Stimulated activated CD4-positive, alpha-beta T cell treated with anti-CD3 and anti-CD28 coated beads, TNF-alpha, amount 100 ng/mL, for 4 hours (primary cell): ENCODE data around the gene SNAI1.
"Not testable (repeated sequence)": the region's sequence is repeated elsewhere in the genome, so short reads cannot be mapped to it uniquely, and the experiment has no call there.

Source experiments
- DNase-seq, 3 experiments: peaks; one replicate each; pipeline ENCODE4 v3.0.0-alpha.2; 2020; ENCODE audit warnings: low read depth in 3 of 3

The SNAI1 gene

DNA sequence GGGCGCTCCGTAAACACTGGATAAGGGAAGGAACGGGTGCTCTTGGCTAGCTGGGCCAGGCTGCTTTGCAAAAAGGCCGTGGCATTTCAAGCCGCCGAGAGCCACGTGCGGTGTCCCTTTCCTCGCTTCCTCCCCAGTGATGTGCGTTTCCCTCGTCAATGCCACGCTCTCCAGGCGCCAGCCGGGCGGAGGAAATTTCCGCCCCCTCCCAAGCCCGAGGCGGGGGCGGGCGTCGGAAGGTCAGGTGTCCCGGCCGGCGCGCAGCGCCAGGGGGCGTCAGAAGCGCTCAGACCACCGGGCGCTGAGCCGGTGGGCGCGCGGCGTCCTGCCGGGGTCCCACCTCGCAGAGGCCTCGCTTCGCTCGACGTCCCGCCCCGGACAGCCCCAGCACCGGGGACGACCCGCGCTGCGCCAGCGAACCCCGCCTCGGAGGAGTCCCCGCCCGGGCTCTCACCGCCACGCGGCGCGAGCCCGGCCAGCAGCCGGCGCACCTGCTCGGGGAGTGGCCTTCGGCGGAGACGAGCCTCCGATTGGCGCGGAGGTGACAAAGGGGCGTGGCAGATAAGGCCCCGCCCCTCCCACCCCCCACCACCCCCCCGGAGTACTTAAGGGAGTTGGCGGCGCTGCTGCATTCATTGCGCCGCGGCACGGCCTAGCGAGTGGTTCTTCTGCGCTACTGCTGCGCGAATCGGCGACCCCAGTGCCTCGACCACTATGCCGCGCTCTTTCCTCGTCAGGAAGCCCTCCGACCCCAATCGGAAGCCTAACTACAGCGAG lies at the start of gene SNAI1:
TSS of gene SNAI1 (plus strand) at position 635 of the 777 bp plus-strand sequence. CDS start at position 715, 80 bp downstream.
- peak; percentile 61 to 77 (median 77) for DNase-seq

DNA sequence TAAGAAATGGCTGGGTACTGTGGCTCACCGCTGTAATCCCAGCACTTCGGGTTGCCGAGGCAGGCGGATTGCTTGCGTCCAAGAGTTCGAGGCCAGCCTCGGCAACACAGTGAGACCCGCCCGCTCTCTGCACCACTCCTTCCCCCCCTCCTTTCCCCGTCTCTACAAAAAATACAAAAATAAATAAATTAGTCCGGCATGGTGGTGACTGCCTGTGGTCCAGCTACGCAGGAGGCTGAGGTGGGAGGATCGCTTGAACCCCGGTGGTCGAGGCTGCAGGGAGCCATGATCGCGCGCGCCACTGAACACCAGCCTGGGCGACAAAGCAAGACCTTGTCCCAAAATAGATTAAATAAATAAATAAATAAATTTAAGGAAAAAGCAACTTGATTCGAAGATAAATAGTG lies 47.0 kb upstream of the SNAI1 start:
- DNase-seq: no peak

DNA sequence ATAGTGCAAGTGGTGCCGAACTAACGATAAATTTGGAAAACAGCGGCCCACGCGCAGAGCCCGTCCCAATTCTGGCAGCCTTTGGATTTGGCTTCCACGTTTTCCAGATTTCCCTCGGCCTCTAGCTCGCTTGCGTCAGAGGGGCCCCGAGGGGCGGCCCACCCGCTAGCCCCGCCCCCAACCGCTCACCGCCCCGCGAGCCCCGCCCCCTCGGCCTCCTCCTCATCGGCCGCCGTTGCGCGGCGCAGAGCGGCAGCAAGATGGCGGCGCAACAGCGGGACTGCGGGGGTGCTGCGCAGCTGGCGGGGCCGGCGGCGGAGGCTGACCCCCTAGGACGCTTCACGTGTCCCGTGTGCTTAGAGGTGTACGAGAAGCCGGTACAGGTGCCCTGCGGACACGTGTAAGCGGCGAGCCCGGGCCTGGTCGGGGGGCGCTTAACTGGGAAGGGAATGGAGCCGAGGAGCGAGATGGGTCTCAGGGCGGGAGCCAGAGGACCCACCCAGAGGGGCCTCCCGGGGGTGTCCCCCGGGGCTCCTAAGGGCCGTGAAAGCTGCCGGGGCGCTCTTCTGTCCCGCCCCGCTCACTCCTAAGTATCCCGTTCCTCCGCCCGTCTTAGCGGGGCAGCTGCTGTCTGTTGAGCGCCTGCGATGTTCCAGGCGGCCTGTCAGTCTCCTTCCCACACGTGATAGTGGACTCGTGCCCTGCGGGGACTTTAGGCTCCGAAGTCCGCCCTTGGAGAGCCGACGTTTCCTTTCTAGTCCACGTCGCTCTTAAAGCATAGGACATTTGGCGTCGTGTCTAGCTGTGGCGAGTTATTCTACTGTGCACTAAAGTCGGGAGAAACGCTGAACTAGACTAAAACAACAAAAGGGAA lies 46.4 kb upstream of the SNAI1 start, which contains the start of gene RNF114:
TSS of gene RNF114 (plus strand) at position 245 of the 874 bp plus-strand sequence. CDS start at position 261, 16 bp downstream.
- DNase-seq: peak; percentile 86 to 90 (median 86)

DNA sequence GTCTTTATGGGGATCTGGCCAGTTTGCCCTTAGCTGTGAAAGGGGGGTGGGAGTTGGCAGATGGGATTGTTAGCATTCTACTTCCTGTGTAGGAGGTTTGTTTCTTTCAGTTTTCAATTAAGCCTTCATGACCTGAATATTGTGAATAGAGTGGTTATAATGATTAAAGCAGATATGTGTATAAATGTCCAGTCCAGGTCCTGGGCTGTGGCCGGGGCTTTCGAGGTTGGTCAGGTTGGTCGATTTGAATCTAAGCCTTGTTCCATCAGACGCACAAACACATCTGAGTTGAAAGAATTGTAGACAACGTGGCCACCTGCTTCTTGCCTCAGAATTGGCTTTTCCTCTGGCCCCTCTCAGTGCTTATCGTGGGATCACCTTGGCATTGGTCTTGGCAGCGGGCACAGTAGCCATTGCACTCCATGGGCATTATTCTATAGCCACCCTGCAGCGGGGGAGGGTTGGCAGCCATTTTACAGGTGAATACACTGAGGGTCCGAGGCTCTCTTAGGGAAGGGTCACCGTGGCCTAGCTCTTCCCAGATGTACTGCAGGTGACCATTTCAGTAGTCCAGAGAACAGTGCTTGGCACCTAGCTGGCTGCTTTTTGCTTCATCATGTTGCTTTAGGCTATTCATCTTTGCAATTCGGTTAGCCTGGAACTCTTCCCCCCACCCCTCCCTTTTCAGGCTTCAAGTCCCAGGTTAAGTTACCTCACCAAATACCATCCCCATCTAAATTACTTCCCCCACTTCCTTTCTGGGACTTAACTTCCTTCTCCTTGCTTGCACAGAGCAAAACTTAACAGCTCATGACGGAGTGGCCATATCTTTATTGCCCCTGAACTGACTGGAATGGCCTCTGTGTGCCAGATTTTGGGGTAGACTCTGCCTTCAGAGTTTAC lies 45.5 kb upstream of the SNAI1 start:
- no peak for DNase-seq

DNA sequence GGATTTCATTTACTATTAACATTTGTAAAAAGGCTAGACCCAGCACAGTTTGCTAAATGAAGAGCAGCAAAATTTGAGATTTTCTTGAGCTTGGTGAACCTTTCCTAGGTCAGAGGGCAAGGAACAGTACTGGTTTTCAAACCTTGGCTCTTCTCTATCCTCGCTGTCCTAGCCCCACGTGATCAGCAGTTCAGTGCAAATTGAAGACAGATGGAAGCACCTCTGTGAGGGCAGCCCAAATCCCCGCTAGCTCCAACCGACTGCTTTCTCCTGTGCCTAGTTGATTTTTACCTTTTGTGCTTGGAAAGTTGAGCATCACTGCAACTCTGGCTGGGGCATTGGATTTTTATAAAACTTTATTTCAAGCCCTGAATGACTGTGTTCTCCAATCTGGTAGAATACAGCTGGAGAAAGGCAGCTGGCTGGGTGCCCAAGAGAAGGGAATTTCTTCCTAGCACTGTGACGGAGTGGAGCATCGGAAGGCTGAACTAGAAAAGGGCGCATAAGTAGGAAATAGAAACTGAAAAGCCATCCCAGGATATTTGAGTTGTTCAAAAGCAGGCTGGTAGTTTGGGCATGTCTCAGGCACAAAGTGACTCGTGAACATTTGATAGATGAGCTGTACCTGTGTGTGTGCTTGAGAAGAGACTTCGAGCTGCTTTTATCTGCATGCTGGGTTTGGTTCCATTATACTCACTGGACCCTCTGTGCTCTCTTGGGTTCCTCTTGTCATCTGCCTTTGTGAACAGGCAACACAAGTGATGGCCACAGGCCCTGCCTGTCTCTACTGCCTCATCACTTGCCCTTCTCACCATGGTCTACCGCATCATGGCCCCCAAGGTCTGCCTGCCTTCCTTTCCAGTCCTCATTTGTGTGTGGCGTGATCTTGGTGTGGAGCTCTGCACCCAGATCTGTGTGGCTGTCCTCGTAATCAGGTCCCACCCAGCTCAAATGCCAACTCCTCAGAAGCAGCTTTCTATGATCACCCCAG lies 44.3 kb upstream of the SNAI1 start:
- DNase-seq: no peak

DNA sequence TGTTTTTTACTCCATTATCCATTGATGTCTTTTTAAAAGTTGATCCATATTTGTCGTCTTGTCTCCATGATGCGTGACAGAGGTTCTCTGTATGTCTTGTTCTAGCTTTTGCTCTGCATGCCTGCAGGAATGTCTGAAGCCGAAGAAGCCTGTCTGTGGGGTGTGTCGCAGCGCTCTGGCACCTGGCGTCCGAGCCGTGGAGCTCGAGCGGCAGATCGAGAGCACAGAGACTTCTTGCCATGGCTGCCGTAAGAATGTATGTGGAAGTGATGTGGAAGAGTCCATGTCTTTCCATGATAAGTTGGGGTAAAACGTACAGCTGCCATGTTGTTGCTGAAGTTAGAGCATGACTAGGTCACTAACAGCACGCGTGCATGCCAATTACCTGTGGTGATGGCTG lies 41.3 kb upstream of the SNAI1 start:
- DNase-seq: no peak

DNA sequence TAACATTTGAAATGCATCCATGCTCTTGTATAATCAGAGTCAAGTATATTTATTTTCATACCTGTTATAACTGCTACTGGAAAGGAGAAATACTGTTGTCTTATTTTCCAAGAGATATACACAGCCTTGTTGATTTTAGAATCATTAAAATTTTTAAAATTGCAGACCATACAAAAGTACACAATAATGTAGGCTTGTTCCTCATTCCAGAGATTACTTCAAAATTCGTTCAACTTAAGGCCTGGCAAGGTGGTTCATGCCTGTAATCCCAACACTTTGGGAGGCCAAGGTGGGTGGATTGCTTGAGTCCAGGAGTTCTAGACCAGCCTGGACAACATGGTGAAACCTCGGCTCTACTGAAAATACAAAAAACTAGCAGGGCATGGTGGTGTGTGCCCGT lies 40.5 kb upstream of the SNAI1 start:
- DNase-seq: no peak

DNA sequence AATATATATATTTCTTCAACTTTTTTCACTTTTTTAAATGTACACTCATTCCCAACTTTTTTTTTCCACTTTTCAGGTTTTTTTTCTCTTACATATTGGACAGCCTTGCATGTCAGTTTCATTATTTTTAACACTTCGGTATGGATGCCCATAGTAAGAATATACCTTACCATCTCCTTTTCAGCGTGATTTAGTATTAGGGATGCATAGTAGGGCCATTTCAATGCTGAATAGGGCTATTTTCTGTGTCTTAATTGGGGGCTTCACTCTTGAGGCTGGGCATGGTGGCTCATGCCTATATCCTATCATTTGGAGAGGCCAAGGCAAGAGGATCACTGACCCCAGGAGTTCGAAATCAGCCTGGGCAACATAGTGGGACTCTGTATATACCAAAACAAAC lies 39.8 kb upstream of the SNAI1 start:
- DNase-seq: no peak

DNA sequence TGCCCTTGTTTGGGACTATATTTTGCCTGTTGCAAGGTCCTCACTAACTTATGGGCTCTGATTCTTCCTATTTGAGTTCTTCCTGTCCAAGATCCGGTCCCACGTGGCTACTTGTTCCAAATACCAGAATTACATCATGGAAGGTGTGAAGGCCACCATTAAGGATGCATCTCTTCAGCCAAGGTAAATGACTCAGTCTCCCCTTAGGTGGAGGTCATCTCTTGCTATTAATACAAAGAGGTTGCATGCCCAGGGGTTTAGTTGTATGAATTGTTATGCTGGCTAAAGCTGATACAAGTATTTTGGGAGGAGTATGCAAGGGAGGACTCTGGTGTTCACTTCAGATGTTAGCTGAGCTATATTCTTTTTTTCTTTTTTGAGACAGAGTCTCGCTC lies 37.5 kb upstream of the SNAI1 start:
- no peak for DNase-seq

DNA sequence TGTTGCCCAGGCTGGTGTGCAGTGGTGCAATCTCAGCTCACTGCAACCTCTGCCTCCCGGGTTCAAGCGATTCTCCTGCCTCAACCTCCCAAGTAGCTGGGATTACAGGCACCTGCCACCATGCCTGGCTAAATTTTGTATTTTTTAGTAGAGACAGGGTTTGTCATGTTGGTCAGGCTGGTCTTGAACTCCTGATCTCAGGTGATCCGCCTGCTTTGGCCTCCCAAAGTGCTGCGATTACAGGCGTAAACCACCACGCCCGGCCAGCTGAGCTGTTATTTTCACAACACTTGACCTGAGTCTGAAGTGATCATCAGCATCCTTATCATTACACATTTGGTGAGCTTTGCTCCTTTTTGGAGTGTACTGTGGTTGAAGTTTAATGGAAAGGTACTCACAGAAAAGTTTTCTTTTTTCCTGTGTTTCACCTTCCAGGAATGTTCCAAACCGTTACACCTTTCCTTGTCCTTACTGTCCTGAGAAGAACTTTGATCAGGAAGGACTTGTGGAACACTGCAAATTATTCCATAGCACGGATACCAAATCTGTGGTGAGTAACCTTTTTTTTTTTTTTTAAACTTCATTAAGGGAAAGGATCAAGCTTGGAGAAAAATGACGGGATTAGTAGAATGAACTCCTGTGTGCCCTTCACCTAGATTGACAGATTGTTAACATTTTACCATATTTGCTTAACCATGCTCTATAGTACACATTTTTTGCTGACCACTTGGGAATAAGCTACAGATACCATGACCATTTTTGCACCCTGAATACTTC lies 36.9 kb upstream of the SNAI1 start:
- no peak for DNase-seq

DNA sequence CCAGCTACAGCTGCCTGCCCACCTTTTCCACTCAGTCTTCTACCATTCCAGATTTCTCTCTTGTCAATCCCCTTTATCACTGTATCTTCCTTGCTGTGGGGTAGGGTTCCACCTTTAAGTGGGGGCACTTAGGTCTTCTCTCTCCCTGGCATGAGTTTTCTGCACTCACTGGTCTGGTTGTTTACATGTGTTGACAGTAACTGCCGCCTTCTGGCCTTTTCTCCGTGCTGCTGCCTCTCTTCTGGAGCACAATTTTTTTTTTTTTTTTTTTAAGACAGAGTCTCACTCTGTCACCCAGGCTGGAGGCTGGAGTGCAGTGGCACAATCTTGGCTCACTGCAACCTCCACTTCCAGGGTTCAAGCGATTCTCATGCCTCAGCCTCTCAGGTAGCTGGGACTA lies 34.6 kb upstream of the SNAI1 start:
- DNase-seq: no peak

DNA sequence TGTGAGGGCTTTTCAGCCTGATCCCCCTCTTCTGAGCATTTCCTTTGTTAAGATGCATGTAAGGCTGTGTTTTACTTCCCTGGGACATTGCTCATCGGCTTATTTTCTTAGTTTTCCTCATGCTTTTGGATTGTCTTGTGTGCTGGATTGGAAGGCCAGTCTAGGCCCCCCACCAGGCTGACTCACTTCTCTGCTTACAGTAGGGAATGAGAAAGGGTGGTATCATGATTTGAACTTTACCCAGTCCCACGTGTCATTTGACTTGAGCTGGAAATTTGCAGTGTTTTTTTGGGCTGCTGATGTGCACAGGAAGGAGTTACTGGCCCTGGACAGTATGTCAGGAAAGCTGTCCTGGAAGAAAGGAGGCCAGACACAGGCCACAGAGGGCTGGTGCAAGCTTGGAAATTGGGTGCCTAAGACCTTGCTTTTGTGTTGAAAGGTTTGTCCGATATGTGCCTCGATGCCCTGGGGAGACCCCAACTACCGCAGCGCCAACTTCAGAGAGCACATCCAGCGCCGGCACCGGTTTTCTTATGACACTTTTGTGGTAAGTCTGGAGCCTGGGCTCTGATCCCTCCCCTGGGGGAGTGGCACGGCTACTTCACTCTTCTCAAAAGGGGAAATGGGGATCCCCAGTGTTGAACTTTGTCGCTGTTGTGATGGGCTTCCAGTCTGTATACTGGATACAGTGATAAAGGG lies 33.8 kb upstream of the SNAI1 start:
- no peak for DNase-seq

DNA sequence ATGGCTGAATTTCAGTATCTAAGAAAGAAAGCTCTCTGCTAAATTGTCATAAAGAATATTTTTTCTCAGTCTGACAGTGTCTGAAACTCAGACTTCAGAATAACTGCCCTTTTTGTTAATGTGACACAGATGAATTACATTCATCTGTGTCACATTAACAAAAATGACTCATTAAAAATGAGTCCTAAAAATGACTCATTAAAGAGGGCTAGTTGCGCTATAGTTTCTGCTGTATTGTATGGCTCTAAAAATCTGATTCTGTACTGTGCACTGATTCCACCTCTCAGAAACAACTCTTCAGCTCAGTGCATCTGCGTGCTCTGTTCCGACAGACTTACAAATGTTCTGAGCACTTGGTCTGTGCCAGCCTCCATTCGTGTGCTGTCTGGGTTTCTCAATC lies 31.6 kb upstream of the SNAI1 start:
- DNase-seq: no peak

DNA sequence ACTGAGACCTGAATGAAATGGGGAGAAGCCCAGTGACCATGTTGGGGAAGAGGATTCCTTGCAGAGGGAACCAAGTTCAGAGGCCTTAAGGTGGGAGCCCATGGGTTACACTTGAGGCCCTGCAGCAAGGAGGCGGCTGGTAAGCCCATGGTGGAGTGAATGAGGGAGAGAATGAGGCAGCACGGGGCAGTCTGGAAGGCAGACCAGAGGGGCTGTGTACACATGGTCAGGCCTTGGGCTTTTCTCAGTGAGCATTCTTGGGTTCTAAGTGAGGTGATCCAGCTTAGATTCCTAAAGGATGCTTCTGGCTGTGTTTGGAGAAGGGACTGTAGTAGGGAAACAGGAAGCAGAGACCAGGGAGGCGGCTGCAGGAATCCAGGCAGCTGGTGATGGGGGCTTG lies 27.6 kb upstream of the SNAI1 start:
- DNase-seq: no peak

DNA sequence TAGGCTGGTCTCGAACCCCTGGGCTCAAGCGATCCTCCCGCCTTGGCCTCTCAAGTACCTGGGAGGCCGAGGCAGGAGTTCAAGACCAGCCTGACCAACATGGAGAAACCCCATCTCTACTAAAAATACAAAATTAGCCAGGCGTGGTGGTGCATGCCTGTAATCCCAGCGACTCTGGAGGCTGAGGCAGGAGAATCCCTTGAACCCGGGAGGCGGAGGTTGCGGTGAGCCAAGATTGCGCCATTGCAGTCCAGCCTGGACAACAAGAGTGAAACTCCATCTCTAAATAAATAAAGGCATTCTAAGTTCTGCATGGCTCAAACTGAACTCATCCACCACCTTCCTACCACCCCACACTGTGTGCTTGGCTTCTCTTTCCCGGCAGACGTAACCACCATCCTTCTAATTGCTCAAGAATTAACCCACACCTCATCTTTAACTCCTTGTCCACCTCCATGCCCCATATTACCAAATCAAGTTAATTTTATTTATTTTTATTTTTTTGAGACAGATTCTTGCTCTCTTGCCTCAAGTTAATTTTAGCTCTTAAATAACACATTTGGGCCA lies 26.9 kb upstream of the SNAI1 start:
- not testable (repeated sequence) for DNase-seq

DNA sequence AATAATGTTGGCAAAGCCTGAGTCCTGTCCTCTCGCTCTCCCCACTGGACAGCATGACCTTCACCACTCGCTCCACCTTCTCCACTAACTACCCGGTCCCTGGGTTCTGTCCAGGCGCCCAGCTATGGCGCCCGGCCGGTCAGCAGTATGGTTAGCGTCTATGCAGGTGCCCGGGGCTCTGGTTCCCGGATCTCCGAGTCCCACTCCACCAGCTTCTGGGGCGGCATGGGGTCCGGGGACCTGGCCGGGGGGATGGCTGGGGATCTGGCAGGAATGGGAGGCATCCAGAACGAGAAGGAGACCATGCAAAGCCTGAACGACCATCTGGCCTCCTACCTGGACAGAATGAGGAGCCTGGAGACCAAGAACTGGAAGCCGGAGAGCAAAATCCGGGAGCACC lies 26.1 kb upstream of the SNAI1 start:
- no peak for DNase-seq

DNA sequence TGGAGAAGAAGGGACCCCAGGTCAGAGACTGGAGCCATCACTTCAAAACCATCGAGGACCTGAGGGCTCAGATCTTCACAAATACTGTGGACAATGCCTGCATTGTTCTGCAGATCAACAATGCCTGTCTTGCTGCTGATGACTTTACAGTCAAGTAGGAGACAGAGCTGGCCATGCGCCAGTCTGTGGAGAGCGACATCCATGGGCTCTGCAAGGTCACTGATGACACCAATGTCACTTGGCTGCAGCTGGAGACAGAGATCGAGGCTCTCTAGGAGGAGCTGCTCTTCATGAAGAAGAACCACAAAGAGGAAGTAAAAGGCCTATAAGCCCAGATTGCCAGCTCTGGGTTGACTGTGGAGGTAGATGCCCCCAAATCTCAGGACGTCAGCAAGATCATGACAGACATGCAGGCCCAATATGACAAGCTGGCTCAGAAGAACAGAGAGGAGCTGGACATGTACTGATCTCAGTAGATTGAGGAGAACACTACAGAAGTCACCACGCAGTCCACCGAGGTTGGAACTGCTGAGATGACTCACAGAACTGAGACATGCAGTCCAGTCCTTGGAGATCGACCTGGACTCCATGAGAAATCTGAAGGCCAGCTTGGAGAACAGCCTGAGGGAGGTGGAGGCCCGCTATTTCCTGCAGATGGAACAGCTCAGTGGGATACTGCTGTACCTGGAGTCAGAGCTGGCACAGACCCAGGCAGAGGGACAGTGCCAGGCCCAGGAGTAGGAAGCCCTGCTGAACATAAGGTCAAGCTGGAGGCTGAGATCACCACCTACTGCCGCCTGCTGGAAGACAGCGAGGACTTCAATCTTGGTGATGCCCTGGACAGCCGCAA lies 25.5 kb upstream of the SNAI1 start:
- not testable (repeated sequence) for DNase-seq

DNA sequence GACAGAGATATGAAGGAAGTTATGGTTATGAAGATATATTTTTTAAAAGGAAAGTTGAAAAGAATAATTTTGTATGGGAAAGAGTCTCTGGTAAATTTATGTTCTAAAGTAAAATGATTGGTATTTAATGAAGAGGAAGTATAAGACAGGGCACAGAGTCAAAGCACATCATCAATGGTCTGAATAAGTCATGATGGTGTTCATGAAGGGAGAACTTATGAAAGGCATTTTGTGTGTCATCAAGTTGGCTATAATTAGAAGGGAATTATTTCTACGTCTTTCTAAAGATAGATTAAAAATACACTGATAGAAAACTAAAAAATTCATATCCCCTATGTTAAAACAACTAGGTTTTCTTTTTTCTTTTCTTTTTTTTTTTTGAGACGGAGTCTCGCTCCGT lies 21.4 kb upstream of the SNAI1 start:
- no peak for DNase-seq
